Measurements from ENCODE around the gene EFNA5. TPM values are rescaled to one million over a fixed set of nuclear protein-coding genes. Genes with fewer than 3 reads are reported as not detected.

EFNA5 gene
- total RNA-seq, 1 experiment from 2014 or later, result 0.22 TPM

DNA sequence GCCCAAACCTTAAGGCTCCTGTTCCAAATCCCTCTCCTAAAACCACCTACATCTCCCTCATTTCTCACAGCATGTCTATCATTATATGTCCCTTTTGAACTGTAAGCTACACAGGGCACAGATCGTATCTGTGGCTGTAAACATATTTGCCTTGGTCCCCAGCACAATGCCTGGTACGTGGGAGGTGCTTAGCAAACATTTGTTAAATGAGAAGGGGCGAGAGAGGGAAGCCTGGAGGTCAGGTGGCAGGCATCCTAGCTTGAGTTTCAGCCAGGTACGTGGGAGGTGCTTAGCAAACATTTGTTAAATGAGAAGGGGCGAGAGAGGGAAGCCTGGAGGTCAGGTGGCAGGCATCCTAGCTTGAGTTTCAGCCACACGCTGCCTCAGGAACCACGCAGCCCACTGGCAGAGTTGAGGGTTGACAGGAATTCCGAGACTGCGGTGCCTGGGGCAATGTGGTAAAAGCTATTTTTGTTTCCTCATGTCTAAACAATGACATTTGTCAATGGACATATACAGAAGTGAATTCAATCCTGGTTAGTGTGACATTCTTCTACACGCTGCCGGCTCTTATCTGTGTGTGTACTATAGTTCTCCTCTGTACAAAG is 113.6 kb downstream of the EFNA5 start:
- Histone ChIP-seq H2AFZ (ENCODE audit: low read depth, low read length, poor library complexity, severe bottlenecking) (peak overlapping the region; percentile 94), H4K20me1 (ENCODE audit: insufficient read depth) (no peaks in the 10 kb centered on the region), H3K9me3 (ENCODE audit: control insufficient read depth in 1 of 2, insufficient read depth in 1 of 2, low read depth in 1 of 2, low read length in 2 of 2) (no peaks in the 10 kb centered on the region), H3K4me2 (ENCODE audit: low read length) (peak overlapping the region; percentile 59), H3K36me3 (ENCODE audit: control insufficient read depth in 1 of 2, insufficient read depth in 2 of 2, low read length in 2 of 2) (no peaks in the 10 kb centered on the region), H3K79me2 (ENCODE audit: insufficient read depth, low read length) (no peaks in the 10 kb centered on the region), H3K9ac (ENCODE audit: low read length) (no peak overlapping the region), H3K9me2 (ENCODE audit: insufficient read depth) (no peaks in the 10 kb centered on the region), H3K27ac (ENCODE audit: low read depth, low read length) (no peak overlapping the region), H3K4me3 (replicated peaks in 1 of 2; ENCODE audit: low read depth in 1 of 2, low read length in 2 of 2) (peak overlapping the region in 1 of 2 experiments; percentile 24; a peak in 2 of 4 replicates), H3K27me3 (ENCODE audit: insufficient read depth, low read length) (no peaks in the 10 kb centered on the region), H3K4me1 (ENCODE audit: control insufficient read depth in 1 of 2, insufficient read depth in 2 of 2, low read length in 2 of 2) (peaks cover 6 to 15% of the 10 kb centered on the region in 2 experiments; a peak in 3 of 4 replicates)
- ATAC-seq, result peak; percentile 84
- TF ChIP-seq SRF (IDR thresholded peaks at IDR 0.05; ENCODE audit: low read depth) (no peak), RAD21 (IDR thresholded peaks at IDR 0.05; ENCODE audit: low read depth) (0 out of 2 replicates have a peak, but pooled peaks have one; percentile 13), FOSL1 (IDR thresholded peaks at IDR 0.05; ENCODE audit: low read depth) (0 out of 2 replicates have a peak, but pooled peaks have one; percentile 8), TCF7L2 (IDR thresholded peaks at IDR 0.05; ENCODE audit: borderline replicate concordance, extremely low read depth, insufficient read depth, insufficient read length) (no peak), SP1 (IDR thresholded peaks at IDR 0.05; ENCODE audit: low read depth) (peak; percentile 29; the same call in 1 of the 2 replicates), SIN3A (IDR thresholded peaks at IDR 0.05; ENCODE audit: low read depth) (0 out of 2 replicates have a peak, but pooled peaks have one; percentile 34), EGR1 (IDR thresholded peaks at IDR 0.05; ENCODE audit: low read depth) (no peak)
- TF ChIP-seq, protein P1, sequence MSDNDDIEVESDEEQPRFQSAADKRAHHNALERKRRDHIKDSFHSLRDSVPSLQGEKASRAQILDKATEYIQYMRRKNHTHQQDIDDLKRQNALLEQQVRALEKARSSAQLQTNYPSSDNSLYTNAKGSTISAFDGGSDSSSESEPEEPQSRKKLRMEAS (IDR thresholded peaks at IDR 0.05), result peak; percentile 45
- RAD21 ChIA-PET (ENCODE audit: low non-redundant PET in 1 of 2, low total read pairs in 2 of 2, uncharacterized antibody in 2 of 2, unreplicated experiment in 2 of 2), result interaction anchor here in 1 of 2 experiments (0.6 kb wide), 1 partner anchor 172 kb away, joined by 4 read pairs; no protein-coding TSS in a partner anchor
- no TSS peak for BruUV-seq (replicated peaks)
- intact Hi-C loops (cut with micrococcal nuclease), result no loop called here
- POLR2A ChIA-PET, result no interaction called here
- CTCF ChIA-PET, result interaction anchor here (2.2 kb wide), 1 partner anchor 15 kb away, joined by 17 read pairs; no protein-coding TSS in a partner anchor
- DNase-seq (ENCODE audit: low read depth, low spot score), result peak; percentile 59

- ChIA-PET RAD21 (ENCODE audit: low non-redundant PET in 1 of 2, low total read pairs in 2 of 2, uncharacterized antibody in 2 of 2, unreplicated experiment in 2 of 2) (no interaction called here), POLR2A (no interaction called here), CTCF (interaction anchor here (2.2 kb wide), 1 partner anchor 16 kb away, joined by 17 read pairs; no protein-coding TSS in a partner anchor)
- Histone ChIP-seq H3K36me3 (ENCODE audit: control insufficient read depth in 1 of 2, insufficient read depth in 2 of 2, low read length in 2 of 2) (no peaks in the 10 kb centered on the region), H2AFZ (ENCODE audit: low read depth, low read length, poor library complexity, severe bottlenecking) (peak overlapping the region; percentile 94), H3K27ac (ENCODE audit: low read depth, low read length) (no peak overlapping the region), H3K4me2 (ENCODE audit: low read length) (peak overlapping the region; percentile 59), H3K9me2 (ENCODE audit: insufficient read depth) (no peaks in the 10 kb centered on the region), H3K4me1 (ENCODE audit: control insufficient read depth in 1 of 2, insufficient read depth in 2 of 2, low read length in 2 of 2) (peaks cover 6 to 15% of the 10 kb centered on the region in 2 experiments; a peak in 3 of 4 replicates), H3K9me3 (ENCODE audit: control insufficient read depth in 1 of 2, insufficient read depth in 1 of 2, low read depth in 1 of 2, low read length in 2 of 2) (no peaks in the 10 kb centered on the region), H3K79me2 (ENCODE audit: insufficient read depth, low read length) (no peaks in the 10 kb centered on the region), H3K27me3 (ENCODE audit: insufficient read depth, low read length) (no peaks in the 10 kb centered on the region), H3K4me3 (replicated peaks in 1 of 2; ENCODE audit: low read depth in 1 of 2, low read length in 2 of 2) (no peak overlapping the region), H3K9ac (ENCODE audit: low read length) (no peak overlapping the region), H4K20me1 (ENCODE audit: insufficient read depth) (no peaks in the 10 kb centered on the region)
- no TSS peak for BruUV-seq (replicated peaks)
- intact Hi-C loops (cut with micrococcal nuclease), result no loop called here
- no peak for DNase-seq (ENCODE audit: low read depth, low spot score)
- ATAC-seq, result no peak
- TF ChIP-seq CBX3 (IDR thresholded peaks at IDR 0.05; ENCODE audit: low read depth), result no peak
- TF ChIP-seq, protein P2, sequence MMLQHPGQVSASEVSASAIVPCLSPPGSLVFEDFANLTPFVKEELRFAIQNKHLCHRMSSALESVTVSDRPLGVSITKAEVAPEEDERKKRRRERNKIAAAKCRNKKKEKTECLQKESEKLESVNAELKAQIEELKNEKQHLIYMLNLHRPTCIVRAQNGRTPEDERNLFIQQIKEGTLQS (IDR thresholded peaks at IDR 0.05), result no peak
- no peak for TF ChIP-seq ELF1 (IDR thresholded peaks at IDR 0.05; ENCODE audit: borderline replicate concordance, low read depth)
- TF ChIP-seq FOSL1 (IDR thresholded peaks at IDR 0.05; ENCODE audit: low read depth), result no peak
- TF ChIP-seq, protein P1 (IDR thresholded peaks at IDR 0.05), result no peak
- TF ChIP-seq EZH2 (IDR thresholded peaks at IDR 0.05), result no peak
Measured at GRCh38 chr5:107556575-107556974, 114.2 kb downstream of the EFNA5 start.
